Measurements from ENCODE around the gene C2orf15. TPM values are rescaled to one million over a fixed set of nuclear protein-coding genes. Genes with fewer than 3 reads are reported as not detected.

Gene C2orf15
- total and polyA plus RNA-seq, 9 of the 15 experiments (the other 6 are each of a cell fraction or from before 2014, with no cell fraction given): 0.04 to 0.27 (median 0.15) TPM; not detected in 1

DNA sequence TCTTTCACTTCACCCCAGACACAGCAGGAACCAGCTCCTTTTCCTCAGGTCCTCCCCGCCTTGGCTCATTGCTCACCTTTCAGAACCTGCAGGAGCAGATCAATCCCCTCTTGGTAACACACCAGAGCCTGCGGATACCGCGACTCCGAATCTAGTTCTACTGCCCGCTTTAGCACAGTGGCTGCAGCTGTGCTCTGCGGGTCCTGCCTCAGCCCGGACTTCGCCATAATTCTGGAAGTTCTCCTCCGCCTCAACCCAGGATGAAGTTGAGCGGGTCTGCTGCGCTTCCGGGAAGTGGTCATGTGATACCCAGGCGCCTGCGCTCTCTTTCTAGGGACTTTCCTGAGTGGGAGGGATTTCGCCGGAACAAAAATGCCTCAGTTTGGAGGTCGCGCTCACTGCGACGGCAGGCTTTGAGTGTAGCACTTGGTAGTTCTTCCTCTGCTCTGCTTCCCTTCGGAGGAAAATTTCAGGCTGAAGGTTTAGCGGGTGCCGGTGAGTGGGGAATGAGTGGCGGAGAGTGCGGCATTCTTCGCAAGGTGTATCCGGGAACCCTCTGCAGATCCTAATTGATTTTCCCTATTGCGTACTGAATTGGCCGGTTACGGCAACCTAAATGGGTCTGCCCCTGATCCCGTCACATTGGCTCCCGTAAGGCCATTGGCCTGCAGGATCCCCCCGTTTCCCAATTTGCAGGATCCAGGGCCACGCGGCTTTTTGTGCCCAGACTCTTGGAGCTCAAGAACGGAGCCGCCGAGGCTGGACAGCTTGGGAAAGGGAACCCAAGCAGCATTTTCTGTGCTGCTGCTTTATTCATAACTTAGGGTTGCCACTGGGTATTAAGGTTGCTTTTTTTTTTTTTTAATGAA lies 39.5 kb downstream of the C2orf15 start, which contains the start of the genes MITD1 and MRPL30 (continued):
- TF ChIP-seq, protein P1, sequence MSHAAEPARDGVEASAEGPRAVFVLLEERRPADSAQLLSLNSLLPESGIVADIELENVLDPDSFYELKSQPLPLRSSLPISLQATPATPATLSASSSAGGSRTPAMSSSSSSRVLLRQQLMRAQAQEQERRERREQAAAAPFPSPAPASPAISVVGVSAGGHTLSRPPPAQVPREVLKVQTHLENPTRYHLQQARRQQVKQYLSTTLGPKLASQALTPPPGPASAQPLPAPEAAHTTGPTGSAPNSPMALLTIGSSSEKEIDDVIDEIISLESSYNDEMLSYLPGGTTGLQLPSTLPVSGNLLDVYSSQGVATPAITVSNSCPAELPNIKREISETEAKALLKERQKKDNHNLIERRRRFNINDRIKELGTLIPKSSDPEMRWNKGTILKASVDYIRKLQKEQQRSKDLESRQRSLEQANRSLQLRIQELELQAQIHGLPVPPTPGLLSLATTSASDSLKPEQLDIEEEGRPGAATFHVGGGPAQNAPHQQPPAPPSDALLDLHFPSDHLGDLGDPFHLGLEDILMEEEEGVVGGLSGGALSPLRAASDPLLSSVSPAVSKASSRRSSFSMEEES (CRISPR knock-in tag; IDR thresholded peaks at IDR 0.05): peak; percentile 98
- TF ChIP-seq, protein P2, sequence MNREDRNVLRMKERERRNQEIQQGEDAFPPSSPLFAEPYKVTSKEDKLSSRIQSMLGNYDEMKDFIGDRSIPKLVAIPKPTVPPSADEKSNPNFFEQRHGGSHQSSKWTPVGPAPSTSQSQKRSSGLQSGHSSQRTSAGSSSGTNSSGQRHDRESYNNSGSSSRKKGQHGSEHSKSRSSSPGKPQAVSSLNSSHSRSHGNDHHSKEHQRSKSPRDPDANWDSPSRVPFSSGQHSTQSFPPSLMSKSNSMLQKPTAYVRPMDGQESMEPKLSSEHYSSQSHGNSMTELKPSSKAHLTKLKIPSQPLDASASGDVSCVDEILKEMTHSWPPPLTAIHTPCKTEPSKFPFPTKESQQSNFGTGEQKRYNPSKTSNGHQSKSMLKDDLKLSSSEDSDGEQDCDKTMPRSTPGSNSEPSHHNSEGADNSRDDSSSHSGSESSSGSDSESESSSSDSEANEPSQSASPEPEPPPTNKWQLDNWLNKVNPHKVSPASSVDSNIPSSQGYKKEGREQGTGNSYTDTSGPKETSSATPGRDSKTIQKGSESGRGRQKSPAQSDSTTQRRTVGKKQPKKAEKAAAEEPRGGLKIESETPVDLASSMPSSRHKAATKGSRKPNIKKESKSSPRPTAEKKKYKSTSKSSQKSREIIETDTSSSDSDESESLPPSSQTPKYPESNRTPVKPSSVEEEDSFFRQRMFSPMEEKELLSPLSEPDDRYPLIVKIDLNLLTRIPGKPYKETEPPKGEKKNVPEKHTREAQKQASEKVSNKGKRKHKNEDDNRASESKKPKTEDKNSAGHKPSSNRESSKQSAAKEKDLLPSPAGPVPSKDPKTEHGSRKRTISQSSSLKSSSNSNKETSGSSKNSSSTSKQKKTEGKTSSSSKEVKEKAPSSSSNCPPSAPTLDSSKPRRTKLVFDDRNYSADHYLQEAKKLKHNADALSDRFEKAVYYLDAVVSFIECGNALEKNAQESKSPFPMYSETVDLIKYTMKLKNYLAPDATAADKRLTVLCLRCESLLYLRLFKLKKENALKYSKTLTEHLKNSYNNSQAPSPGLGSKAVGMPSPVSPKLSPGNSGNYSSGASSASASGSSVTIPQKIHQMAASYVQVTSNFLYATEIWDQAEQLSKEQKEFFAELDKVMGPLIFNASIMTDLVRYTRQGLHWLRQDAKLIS (CRISPR knock-in tag; IDR thresholded peaks at IDR 0.05): peak; percentile 74; the same call in 1 of the 2 replicates
- TF ChIP-seq ZNF77 (CRISPR knock-in tag; IDR thresholded peaks at IDR 0.05) (no peak), SP2 (IDR thresholded peaks at IDR 0.05; ENCODE audit: extremely low read depth, low read depth, low read length, poor library complexity, severe bottlenecking) (no peak), ZNF644 (tag; IDR thresholded peaks at IDR 0.05; ENCODE audit: low read depth) (no peak; the same call in 1 of the 2 replicates), RBBP5 (IDR thresholded peaks at IDR 0.05; ENCODE audit: borderline replicate concordance, insufficient read depth, low read length, poor library complexity, severe bottlenecking) (peak; percentile 94), TEAD1 (CRISPR knock-in tag; IDR thresholded peaks at IDR 0.05) (no peak)
- TF ChIP-seq, protein P3, sequence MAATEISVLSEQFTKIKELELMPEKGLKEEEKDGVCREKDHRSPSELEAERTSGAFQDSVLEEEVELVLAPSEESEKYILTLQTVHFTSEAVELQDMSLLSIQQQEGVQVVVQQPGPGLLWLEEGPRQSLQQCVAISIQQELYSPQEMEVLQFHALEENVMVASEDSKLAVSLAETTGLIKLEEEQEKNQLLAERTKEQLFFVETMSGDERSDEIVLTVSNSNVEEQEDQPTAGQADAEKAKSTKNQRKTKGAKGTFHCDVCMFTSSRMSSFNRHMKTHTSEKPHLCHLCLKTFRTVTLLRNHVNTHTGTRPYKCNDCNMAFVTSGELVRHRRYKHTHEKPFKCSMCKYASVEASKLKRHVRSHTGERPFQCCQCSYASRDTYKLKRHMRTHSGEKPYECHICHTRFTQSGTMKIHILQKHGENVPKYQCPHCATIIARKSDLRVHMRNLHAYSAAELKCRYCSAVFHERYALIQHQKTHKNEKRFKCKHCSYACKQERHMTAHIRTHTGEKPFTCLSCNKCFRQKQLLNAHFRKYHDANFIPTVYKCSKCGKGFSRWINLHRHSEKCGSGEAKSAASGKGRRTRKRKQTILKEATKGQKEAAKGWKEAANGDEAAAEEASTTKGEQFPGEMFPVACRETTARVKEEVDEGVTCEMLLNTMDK (IDR thresholded peaks at IDR 0.05; ENCODE audit: borderline replicate concordance, insufficient read depth, low read depth, low read length, poor library complexity, severe bottlenecking): no peak
- TF ChIP-seq, protein P4, sequence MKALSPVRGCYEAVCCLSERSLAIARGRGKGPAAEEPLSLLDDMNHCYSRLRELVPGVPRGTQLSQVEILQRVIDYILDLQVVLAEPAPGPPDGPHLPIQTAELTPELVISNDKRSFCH (CRISPR knock-in tag; IDR thresholded peaks at IDR 0.05): no peak
- TF ChIP-seq, protein P4 (tag; IDR thresholded peaks at IDR 0.05): no peak
- TF ChIP-seq, protein P5, sequence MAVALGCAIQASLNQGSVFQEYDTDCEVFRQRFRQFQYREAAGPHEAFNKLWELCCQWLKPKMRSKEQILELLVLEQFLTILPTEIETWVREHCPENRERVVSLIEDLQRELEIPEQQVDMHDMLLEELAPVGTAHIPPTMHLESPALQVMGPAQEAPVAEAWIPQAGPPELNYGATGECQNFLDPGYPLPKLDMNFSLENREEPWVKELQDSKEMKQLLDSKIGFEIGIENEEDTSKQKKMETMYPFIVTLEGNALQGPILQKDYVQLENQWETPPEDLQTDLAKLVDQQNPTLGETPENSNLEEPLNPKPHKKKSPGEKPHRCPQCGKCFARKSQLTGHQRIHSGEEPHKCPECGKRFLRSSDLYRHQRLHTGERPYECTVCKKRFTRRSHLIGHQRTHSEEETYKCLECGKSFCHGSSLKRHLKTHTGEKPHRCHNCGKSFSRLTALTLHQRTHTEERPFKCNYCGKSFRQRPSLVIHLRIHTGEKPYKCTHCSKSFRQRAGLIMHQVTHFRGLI (CRISPR knock-in tag; IDR thresholded peaks at IDR 0.05): no peak
- TF ChIP-seq, protein P6, sequence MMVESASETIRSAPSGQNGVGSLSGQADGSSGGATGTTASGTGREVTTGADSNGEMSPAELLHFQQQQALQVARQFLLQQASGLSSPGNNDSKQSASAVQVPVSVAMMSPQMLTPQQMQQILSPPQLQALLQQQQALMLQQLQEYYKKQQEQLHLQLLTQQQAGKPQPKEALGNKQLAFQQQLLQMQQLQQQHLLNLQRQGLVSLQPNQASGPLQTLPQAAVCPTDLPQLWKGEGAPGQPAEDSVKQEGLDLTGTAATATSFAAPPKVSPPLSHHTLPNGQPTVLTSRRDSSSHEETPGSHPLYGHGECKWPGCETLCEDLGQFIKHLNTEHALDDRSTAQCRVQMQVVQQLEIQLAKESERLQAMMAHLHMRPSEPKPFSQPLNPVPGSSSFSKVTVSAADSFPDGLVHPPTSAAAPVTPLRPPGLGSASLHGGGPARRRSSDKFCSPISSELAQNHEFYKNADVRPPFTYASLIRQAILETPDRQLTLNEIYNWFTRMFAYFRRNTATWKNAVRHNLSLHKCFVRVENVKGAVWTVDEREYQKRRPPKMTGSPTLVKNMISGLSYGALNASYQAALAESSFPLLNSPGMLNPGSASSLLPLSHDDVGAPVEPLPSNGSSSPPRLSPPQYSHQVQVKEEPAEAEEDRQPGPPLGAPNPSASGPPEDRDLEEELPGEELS (CRISPR knock-in tag; IDR thresholded peaks at IDR 0.05; ENCODE audit: borderline replicate concordance): 0 out of 2 replicates have a peak, but pooled peaks have one; percentile 48
